Measurements from ENCODE around the gene SRSF12. TPM values are rescaled to one million over a fixed set of nuclear protein-coding genes. Genes with fewer than 3 reads are reported as not detected.
A peak's percentile ranks its signal among the peaks of the same experiment; 100 is the strongest.

SRSF12 gene
- total RNA-seq: not detected

- ChIA-PET POLR2A (no interaction called here), CTCF (interaction anchor here (1.1 to 1.4 kb wide), 3 partner anchors 9 to 254 kb away, joined by 3 to 5 read pairs (median 4); partner anchors contain the start of gene PNRC1)
- Mint-ChIP-seq H3K27me3 (peaks cover 38% of the 10 kb centered on the region), H3K4me3 (peak within 1 kb of the TSS; percentile 70), H3K9me3 (no peaks in the 10 kb centered on the region), H3K36me3 (ENCODE audit: low read depth) (no peaks in the 10 kb centered on the region), H3K4me1 (peaks cover 8% of the 10 kb centered on the region), H3K27ac (no peak within 1 kb of the TSS)
- peak; percentile 12 for DNase-seq
Observed at GRCh38 chr6:89117211-89118108, at the start of gene SRSF12. Gene SRSF12 (minus strand): TSS chr6:89118071. CDS start chr6:89117887, 184 bp downstream.

DNA sequence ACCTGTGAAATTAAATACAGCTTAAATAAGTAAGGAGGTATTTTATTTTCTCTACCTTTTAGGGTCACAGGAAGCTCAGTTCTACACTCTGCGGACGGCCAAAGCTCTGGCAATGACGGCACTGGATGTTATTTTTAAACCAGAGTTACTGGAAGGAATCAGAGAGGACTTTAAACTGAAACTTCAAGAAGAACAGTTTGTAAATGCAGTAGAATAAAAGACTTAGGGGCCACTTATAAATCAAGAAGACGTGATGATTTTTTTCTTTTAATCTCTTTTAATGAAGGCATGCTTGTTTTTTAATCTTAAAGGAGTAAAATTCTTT, 44.1 kb upstream of the SRSF12 start:
- Mint-ChIP-seq H3K27me3 (no peaks in the 10 kb centered on the region), H3K27ac (no peak overlapping the region), H3K4me3 (no peak overlapping the region), H3K36me3 (ENCODE audit: low read depth) (peaks cover 32% of the 10 kb centered on the region), H3K9me3 (no peaks in the 10 kb centered on the region), H3K4me1 (no peaks in the 10 kb centered on the region)
- DNase-seq: no peak
- POLR2A ChIA-PET: no interaction called here
- CTCF ChIA-PET: interaction anchor here (1.0 to 2.2 kb wide), 3 partner anchors 8 to 18 kb away, joined by 3 to 6 read pairs (median 3); partner anchors contain the start of gene PM20D2

- ChIA-PET POLR2A (no interaction called here), CTCF (interaction anchor here (1.0 to 2.2 kb wide), 3 partner anchors 9 to 19 kb away, joined by 3 to 6 read pairs (median 3); partner anchors contain the start of gene PM20D2)
- no peak for DNase-seq
- Mint-ChIP-seq H3K36me3 (ENCODE audit: low read depth) (peaks cover 34% of the 10 kb centered on the region), H3K4me3 (no peak overlapping the region), H3K27me3 (no peaks in the 10 kb centered on the region), H3K9me3 (no peaks in the 10 kb centered on the region), H3K27ac (no peak overlapping the region), H3K4me1 (no peaks in the 10 kb centered on the region)
Observed at GRCh38 chr6:89161326-89162046, 43.6 kb upstream of the SRSF12 start.

DNA sequence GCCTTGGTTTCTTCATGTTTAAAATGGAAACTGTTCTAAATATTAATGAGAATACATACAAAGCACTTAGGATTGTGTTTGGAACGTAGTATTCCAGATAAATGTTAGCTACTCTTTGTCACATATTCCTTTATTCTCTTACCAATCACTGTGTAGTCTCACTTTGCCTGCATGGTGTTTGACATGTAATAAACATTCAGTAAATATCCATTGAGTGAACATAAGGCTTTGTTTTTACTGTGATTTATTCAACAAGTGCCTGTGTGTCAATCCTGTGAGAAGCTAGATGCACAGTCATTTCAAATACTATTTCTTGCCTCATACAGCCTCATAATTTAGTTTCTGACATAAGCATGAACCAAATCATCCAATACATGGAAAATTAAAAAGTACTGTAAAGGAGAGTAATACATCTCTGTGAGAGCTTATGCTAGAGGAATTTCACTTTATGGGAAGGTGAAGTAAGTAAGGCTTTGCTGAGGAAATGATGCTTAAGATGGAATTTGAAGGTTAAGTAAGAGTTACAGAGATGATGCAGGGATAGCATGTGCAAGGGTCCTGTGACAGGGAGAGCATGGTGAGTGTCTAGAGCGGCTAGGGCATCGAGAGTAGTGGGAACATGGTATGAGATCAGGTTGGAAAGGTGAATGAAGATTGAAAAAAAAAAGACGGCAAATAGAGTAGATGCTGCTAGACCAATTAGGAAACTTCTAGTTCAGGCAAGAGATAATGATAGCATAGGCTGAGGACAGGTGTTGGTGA, 42.6 kb upstream of the SRSF12 start:
- POLR2A ChIA-PET: no interaction called here
- peaks cover 34% of the 10 kb centered on the region for H3K36me3 Mint-ChIP-seq (ENCODE audit: low read depth)

DNA sequence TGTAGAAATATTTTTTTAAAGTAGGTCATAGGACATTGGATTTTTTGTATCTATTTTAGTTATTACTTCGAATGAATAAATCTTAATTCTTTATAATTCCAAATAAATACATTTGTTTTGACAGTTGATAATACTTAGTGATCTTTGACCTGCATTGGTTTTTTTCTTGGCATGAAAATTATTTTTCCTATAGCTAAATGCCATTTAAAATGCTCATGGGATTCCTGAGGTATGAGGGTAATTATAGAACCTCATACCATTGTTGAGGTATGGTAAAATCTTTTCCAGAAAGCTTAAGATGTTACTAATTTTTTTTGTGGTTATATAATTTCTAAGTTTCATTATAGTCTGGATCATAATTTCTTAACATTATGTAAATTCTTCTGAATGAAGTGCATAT, 36.3 kb upstream of the SRSF12 start:
- H3K36me3 Mint-ChIP-seq (ENCODE audit: low read depth): peaks cover 26% of the 10 kb centered on the region
- no peaks in the 10 kb centered on the region for H3K27me3 Mint-ChIP-seq
- ChIA-PET CTCF (interaction anchor here (1.7 kb wide), 1 partner anchor 8 kb away, joined by 4 read pairs; the partner anchor contains the start of gene PM20D2), POLR2A (no interaction called here)
- no peak overlapping the region for H3K27ac Mint-ChIP-seq
- DNase-seq: no peak
- peaks cover 2% of the 10 kb centered on the region for H3K4me1 Mint-ChIP-seq
- no peak overlapping the region for H3K4me3 Mint-ChIP-seq
- H3K9me3 Mint-ChIP-seq: no peaks in the 10 kb centered on the region

More for the DNA sequence above, 42.6 kb upstream of the SRSF12 start:
- CTCF ChIA-PET: interaction anchor here (0.7 kb wide), 1 partner anchor 11 kb away, joined by 3 read pairs; no protein-coding TSS in a partner anchor
- no peak for DNase-seq
- H3K4me3 Mint-ChIP-seq: no peak overlapping the region
- H3K27ac Mint-ChIP-seq: no peak overlapping the region
- no peaks in the 10 kb centered on the region for H3K9me3 Mint-ChIP-seq
- no peaks in the 10 kb centered on the region for H3K4me1 Mint-ChIP-seq
- H3K27me3 Mint-ChIP-seq: no peaks in the 10 kb centered on the region

DNA sequence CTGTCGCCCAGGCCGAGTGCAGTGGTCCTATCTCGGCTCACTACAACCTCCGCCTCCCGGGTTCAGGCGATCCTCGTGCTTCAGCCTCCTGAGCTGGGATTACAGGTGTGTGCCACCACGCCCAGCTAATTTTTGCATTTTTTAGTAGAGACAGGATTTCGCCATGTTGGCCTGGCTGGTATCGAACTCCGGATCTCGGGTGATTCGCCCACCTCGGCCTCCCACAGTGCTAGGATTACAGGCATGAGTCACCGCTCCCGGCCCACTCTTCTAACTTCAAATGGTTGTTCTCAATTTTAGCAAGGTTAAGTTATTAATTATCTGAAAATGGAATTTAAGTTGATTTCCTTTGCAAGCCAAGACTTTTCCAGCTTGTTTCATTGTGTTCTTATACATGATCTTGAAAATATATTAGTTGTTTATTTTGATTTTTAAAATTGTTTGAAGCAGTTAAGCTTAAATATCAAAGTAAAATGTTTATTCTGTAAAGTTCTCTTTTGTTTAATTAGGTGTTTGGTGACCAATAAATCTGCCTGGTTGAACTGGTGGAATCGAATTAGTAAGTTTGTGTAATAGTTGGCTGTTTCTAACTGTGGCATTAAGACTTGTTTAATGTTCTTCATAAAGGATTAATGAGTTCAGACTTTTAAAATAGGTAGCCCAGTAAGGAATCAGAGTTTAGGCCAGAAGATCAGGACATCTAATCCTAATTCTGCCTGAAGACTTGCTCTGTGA, 30.3 kb upstream of the SRSF12 start:
- Mint-ChIP-seq H3K36me3 (ENCODE audit: low read depth) (peaks cover 25% of the 10 kb centered on the region), H3K27ac (no peak overlapping the region), H3K27me3 (peaks cover 5% of the 10 kb centered on the region), H3K4me3 (peak overlapping the region; percentile 28), H3K9me3 (no peaks in the 10 kb centered on the region), H3K4me1 (peaks cover 37% of the 10 kb centered on the region)
- ChIA-PET CTCF (interaction anchor here (0.5 to 1.5 kb wide), 3 partner anchors 9 to 149 kb away, joined by 3 to 4 read pairs (median 3); no protein-coding TSS in a partner anchor), POLR2A (no interaction called here)
- DNase-seq: no peak

GRCh38 chr6:89146718-89147700, 29.1 kb upstream of the SRSF12 start:
- Mint-ChIP-seq H3K27ac (peak overlapping the region; percentile 70), H3K4me1 (peaks cover 37% of the 10 kb centered on the region), H3K36me3 (ENCODE audit: low read depth) (peaks cover 24% of the 10 kb centered on the region), H3K4me3 (peak overlapping the region; percentile 72), H3K27me3 (peaks cover 5% of the 10 kb centered on the region), H3K9me3 (no peaks in the 10 kb centered on the region)
- ChIA-PET CTCF (interaction anchor here (0.7 to 1.5 kb wide), 4 partner anchors 8 to 150 kb away, joined by 3 to 6 read pairs (median 4); no protein-coding TSS in a partner anchor), POLR2A (no interaction called here)
- peak; percentile 41 for DNase-seq

- Mint-ChIP-seq H3K27ac (peak within 1 kb of the TSS; percentile 97), H3K9me3 (no peaks in the 10 kb centered on the region)
- CTCF ChIA-PET: interaction anchor here (0.7 to 1.5 kb wide), 3 partner anchors 9 to 47 kb away, joined by 3 to 6 read pairs (median 4); no protein-coding TSS in a partner anchor
Observed at GRCh38 chr6:89145956-89146717, 28.3 kb upstream of the SRSF12 start, which contains the start of gene PM20D2. Gene PM20D2 (plus strand): TSS chr6:89146055. CDS start chr6:89146145, 90 bp downstream.

DNA sequence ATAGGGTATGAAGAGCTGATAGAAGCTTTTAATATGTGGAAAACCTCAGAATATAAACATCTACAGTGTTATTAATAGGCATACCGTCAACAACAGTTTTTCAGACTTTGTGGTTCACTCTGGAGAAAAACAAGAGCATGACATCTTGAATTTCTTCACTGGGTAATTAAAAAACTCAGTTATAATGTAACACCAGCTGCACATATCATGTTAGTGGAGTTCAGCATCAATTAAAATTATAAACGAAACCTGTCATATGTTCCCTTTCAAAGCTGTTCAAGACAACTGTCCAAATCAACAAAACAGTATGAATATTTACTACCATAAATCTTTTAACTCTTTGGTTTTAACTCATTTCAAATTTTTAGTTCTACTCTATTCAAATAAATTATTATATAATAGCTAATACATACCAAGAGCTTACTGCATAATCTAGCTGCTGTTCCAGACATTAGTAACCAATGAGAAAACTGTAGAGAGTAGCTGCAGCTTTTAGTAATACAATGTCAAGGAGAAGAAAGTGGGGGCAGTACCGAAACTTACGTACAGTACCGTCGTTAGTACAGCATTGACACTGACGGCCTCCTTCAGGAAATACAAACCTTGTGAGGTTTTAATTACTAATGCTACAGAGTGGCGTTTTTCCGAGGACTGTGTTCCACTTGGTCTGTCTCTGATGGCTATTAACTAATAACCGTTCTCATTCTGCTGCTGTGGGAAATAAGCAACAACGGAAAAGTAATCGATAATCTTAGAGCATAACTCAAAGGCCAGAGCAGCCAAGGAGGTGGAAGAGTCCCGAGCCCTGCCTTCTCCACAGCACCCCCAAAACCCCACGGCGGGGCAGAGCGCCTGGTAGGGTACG, 27.5 kb upstream of the SRSF12 start:
- Mint-ChIP-seq H3K4me3 (peak overlapping the region; percentile 86), H3K27ac (peak overlapping the region; percentile 97), H3K36me3 (ENCODE audit: low read depth) (peaks cover 18% of the 10 kb centered on the region), H3K27me3 (peaks cover 5% of the 10 kb centered on the region), H3K9me3 (no peaks in the 10 kb centered on the region), H3K4me1 (peaks cover 37% of the 10 kb centered on the region)
- peak; percentile 51 for DNase-seq
- ChIA-PET POLR2A (interaction anchor here (1.4 kb wide), 1 partner anchor 66 kb away, joined by 4 read pairs; no protein-coding TSS in a partner anchor), CTCF (interaction anchor here (0.7 to 1.5 kb wide), 5 partner anchors 10 to 78 kb away, joined by 3 to 6 read pairs (median 4); no protein-coding TSS in a partner anchor)

More at GRCh38 chr6:89145956-89146717, 28.3 kb upstream of the SRSF12 start, which contains the start of gene PM20D2:
- POLR2A ChIA-PET: no interaction called here
- Mint-ChIP-seq H3K4me1 (peaks cover 37% of the 10 kb centered on the region), H3K4me3 (peak within 1 kb of the TSS; percentile 86), H3K27me3 (peaks cover 5% of the 10 kb centered on the region), H3K36me3 (ENCODE audit: low read depth) (peaks cover 18% of the 10 kb centered on the region)
- DNase-seq: peak; percentile 59
